GM12878 (cell line): Measurements from ENCODE around the gene STXBP3. TPM values are rescaled to one million over a fixed set of nuclear protein-coding genes. Genes with fewer than 3 reads are reported as not detected.

Source experiments
- ATAC-seq: fragments of 200-7000 bp; cut with Tn5 transposase; 3 replicates; pipeline ENCODE4 v1.9.1; 2020; ENCODE audit warnings: mild to moderate bottlenecking, moderate library complexity
- BruUV-seq: library from RNA; stranded (reverse); fragments of 400-500 nt; replicated peaks from 2 replicates; lab custom pipeline; 2021; lab: Mats Ljungman, UMichigan
- CTCF ChIA-PET: fragments of 300-600 bp; sonication (Branson Sonifier 250); formaldehyde crosslinking; extraction: SDS; loops from one replicate; lab custom pipeline; 2021; ENCODE audit warnings: inconsistent platforms; lab: Yijun Ruan, JAX
- POLR2A ChIA-PET: fragments of 350-600 bp; formaldehyde crosslinking; extraction: SDS; loops from one replicate; lab custom pipeline; 2021; ENCODE audit warnings: inconsistent platforms; lab: Charles Lee
- RAD21 ChIA-PET: fragments of 300-600 bp; sonication (Branson Sonifier 250); formaldehyde crosslinking; loops from one replicate; lab custom pipeline; 2023; ENCODE audit warnings: antibody characterized with exemption; ENCODE audit not compliant: unreplicated experiment; lab: Charles Lee
- SMC1A ChIA-PET: fragments of 300-600 bp; sonication (Branson Sonifier 250); formaldehyde crosslinking; loops from one replicate; lab custom pipeline; 2023; ENCODE audit not compliant: unreplicated experiment, uncharacterized antibody; lab: Charles Lee
- DNase-seq: peaks from one replicate; pipeline ENCODE4 v3.0.0-alpha.2; 2011; ENCODE audit warnings: low read depth, low spot score
- FAIRE-seq: peaks from 3 replicates; lab custom pipeline; 2011; peaks lifted over from hg19 to GRCh38; lab: Jason Lieb, UNC
- H2AFZ ChIP-seq: 2 replicates; pipeline ENCODE4 v1.6.0; 2011; ENCODE audit warnings: low read depth, low read length, control low read depth; ENCODE audit not compliant: control insufficient read depth
- H3K27ac ChIP-seq: 2 replicates; pipeline ENCODE4 v1.5.1; 2011; ENCODE audit warnings: control low read depth; ENCODE audit not compliant: control insufficient read depth, insufficient read depth
- H3K27me3 ChIP-seq, 2 experiments: replicated peaks in 1 of 2; 2 replicates each; pipeline versions ENCODE4 v1.6.0 to v1.6.1; 2011; ENCODE audit warnings: low read length in 1 of 2; ENCODE audit not compliant: control insufficient read depth in 2 of 2, insufficient read depth in 2 of 2
- H3K36me3 ChIP-seq, 2 experiments: 2 replicates each; pipeline ENCODE4 v1.5.1; 2011; ENCODE audit warnings: low read length in 1 of 2; ENCODE audit not compliant: control insufficient read depth in 2 of 2, insufficient read depth in 2 of 2
- H3K4me1 ChIP-seq: 2 replicates; pipeline ENCODE4 v1.6.1; 2011; ENCODE audit warnings: mild to moderate bottlenecking, low read length, moderate library complexity, mixed read lengths; ENCODE audit not compliant: control insufficient read depth, insufficient read depth
- H3K4me2 ChIP-seq: 2 replicates; pipeline ENCODE4 v1.6.0; 2011; ENCODE audit warnings: control low read depth; ENCODE audit not compliant: control insufficient read depth, insufficient read depth
- H3K4me3 ChIP-seq: fragments of 200-600 bp; sonication (generic); 2 replicates; pipeline ENCODE4 v1.5.1; 2016
- H3K79me2 ChIP-seq: 2 replicates; pipeline ENCODE4 v1.6.0; 2011; ENCODE audit warnings: low read length; ENCODE audit not compliant: control insufficient read depth, insufficient read depth
- H3K9ac ChIP-seq: 2 replicates; pipeline ENCODE4 v1.8.0; 2011; ENCODE audit warnings: low read length, control low read depth, mixed read lengths; ENCODE audit not compliant: control insufficient read depth, insufficient read depth
- H3K9me3 ChIP-seq: replicated peaks from 3 replicates; pipeline ENCODE4 v1.5.1; 2011; ENCODE audit warnings: mild to moderate bottlenecking, low read length; ENCODE audit not compliant: control insufficient read depth, insufficient read depth
- H4K20me1 ChIP-seq: 2 replicates; pipeline ENCODE4 v1.6.0; 2011; ENCODE audit not compliant: control insufficient read depth, insufficient read depth
- CEBPB ChIP-seq, 2 experiments: fragments of 150-350 bp in 1 of 2; IDR thresholded peaks; 2 replicates each; pipeline ENCODE4 v1.6.1; 2012 to 2014; ENCODE audit warnings: low read depth in 2 of 2, low read length in 2 of 2, borderline replicate concordance in 1 of 2, inconsistent platforms in 1 of 2
- HCFC1 ChIP-seq: fragments of 150-350 bp; IDR thresholded peaks from 2 replicates; pipeline ENCODE4 v1.6.1; 2014; ENCODE audit warnings: low read length
- HDGF ChIP-seq: fragments of 450-650 bp; IDR thresholded peaks from 2 replicates; pipeline ENCODE4 v1.6.1; 2016; ENCODE audit warnings: antibody characterized with exemption
- KDM1A ChIP-seq: fragments of 200-600 bp; sonication (generic); IDR thresholded peaks from 2 replicates; pipeline ENCODE4 v1.6.1; 2016; ENCODE audit warnings: borderline replicate concordance
- MEF2A ChIP-seq: IDR thresholded peaks from 2 replicates; pipeline ENCODE4 v1.6.1; 2011; ENCODE audit warnings: low read depth, mild to moderate bottlenecking, low read length, moderate library complexity; ENCODE audit not compliant: insufficient read depth
- NBN ChIP-seq: fragments of 450-650 bp; IDR thresholded peaks from 2 replicates; pipeline ENCODE4 v1.6.1; 2016
- NFYA ChIP-seq: IDR thresholded peaks from 2 replicates; pipeline ENCODE4 v1.6.1; 2011; ENCODE audit warnings: low read depth, mild to moderate bottlenecking, low read length, improper control_type of control experiment, borderline replicate concordance
- NFYB ChIP-seq: IDR thresholded peaks from 2 replicates; pipeline ENCODE4 v1.6.1; 2011; ENCODE audit warnings: low read depth, mild to moderate bottlenecking, low read length, improper control_type of control experiment, moderate library complexity; ENCODE audit not compliant: insufficient read depth
- RUNX3 ChIP-seq: IDR thresholded peaks from 2 replicates; pipeline ENCODE4 v1.6.1; 2012; ENCODE audit warnings: low read length, inconsistent platforms
- SMAD1 ChIP-seq: fragments of 450-650 bp; IDR thresholded peaks from 2 replicates; pipeline ENCODE4 v1.6.1; 2018; ENCODE audit warnings: mild to moderate bottlenecking, low read depth; ENCODE audit not compliant: partially characterized antibody
- SMC3 ChIP-seq: IDR thresholded peaks from 2 replicates; pipeline ENCODE4 v1.6.1; 2011; ENCODE audit warnings: low read length, improper control_type of control experiment, borderline replicate concordance
- TCF12 ChIP-seq: IDR thresholded peaks from 2 replicates; pipeline ENCODE4 v1.6.1; 2011; ENCODE audit warnings: low read depth, mild to moderate bottlenecking, low read length
- WGBS: methylation state at CpG from one replicate; pipeline ENCODE4 v1.1.6; 2016; ENCODE audit warnings: low lambda C conversion rate; ENCODE audit not compliant: insufficient replicate concordance, insufficient coverage; ENCODE audit errors: missing lambda C conversion rate; 5-methylcytosine and 5-hydroxymethylcytosine counted together
- in situ Hi-C: fragments of 300-500 bp; cut with MboI; formaldehyde crosslinking; loops from 9 replicates; pipeline ENCODE4 v1.14.3; 2018; ENCODE audit warnings: mixed read lengths
- intact Hi-C: fragments of 100-400 bp; cut with micrococcal nuclease; formaldehyde crosslinking; loops from one replicate; pipeline ENCODE4 v1.14.2; 2022; ENCODE audit not compliant: unreplicated experiment
- polyA plus RNA-seq, 11 experiments: library from polyadenylated mRNA; depleted of rRNA in 4 of 11; unstranded in 6 of 11; stranded (reverse) in 5 of 11; fragments of >200 nt; fragmentation: Nextera tagmentation in 4 of 11; fragmentation: Illumina TruSeq in 1 of 11; extraction: Ambion mirVana in 4 of 11; extraction: Trizol in 1 of 11; gene quantifications; 1 replicate in 1 of 11; 2 replicates in 10 of 11; pipeline versions ENCODE4 v1.2.1 to v1.2.3, GENCODE V29; 2011 to 2016; ENCODE audit warnings: inconsistent platforms in 2 of 11, missing spikeins in 2 of 11, low read depth in 1 of 11
- total RNA-seq, 4 experiments: library from RNA; depleted of rRNA in 3 of 4; stranded (reverse); fragments of >200 nt in 3 of 4; fragmentation: Illumina TruSeq in 1 of 4; extraction: Trizol in 1 of 4; gene quantifications; 2 replicates each; pipeline versions ENCODE4 v1.2.1 to v1.2.3, GENCODE V29; 2013 to 2021
- TF ChIP-seq, protein P1 (sequence below): IDR thresholded peaks from 2 replicates; pipeline ENCODE4 v1.6.1; 2011; ENCODE audit warnings: mild to moderate bottlenecking, low read depth, low read length, moderate library complexity; ENCODE audit not compliant: insufficient replicate concordance
- TF ChIP-seq, protein P2 (sequence below): IDR thresholded peaks from 2 replicates; pipeline ENCODE4 v1.6.1; 2012; ENCODE audit warnings: low read length, inconsistent platforms
- TF ChIP-seq, protein P3 (sequence below): IDR thresholded peaks from 2 replicates; pipeline ENCODE4 v1.6.1; 2012; ENCODE audit warnings: improper control_type of control experiment, low read depth, low read length; ENCODE audit not compliant: insufficient replicate concordance

STXBP3 gene
- total and polyA plus RNA-seq, 10 of the 15 experiments (the other 5 are each of a cell fraction or from before 2014, with no cell fraction given): 19.6 to 35.1 (median 27.3) TPM

DNA sequence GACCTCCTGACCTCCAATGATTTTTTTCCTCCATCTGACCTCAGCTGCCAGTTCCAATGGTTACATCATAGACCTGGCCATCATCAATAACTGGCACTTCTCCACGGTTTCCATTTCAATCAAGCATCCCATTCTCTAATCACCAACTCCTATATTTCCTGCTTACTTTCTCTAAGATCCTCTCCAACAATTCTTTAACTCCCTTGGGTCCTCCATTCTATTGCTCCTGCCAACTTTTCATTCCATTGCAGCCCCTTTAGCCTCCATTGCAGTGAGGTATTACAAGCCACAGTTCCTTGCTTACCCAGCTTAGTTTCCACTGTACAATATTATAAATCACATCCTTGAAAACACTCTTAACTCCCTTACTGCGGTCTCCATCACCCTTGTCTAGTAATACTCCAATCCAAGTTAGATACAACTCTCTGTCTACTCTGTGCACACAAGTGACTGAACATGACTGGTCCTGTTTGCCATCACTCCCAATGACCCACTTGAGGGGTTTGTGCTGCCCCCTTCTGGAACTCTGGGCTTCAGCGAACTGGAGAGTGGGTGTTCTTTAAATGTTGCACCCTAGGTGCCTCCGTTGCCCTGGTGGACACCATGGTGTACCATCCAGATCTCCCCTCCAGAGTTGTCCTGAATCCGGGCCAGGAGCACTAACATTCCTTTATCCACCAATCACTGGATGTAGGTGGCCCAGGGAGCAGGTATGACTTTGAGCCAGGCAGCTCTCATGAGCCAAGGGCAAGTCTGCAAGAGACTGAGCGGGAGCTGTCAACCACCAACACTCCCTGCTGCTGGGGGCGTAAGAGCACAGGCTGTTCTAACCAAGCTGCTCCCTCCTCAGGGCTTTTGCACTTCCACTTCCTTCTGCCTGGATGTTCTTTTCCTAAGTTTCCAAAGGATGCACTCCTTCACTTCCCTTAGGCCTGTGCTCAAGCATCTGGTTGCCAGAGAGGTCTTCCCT lies 37.5 kb upstream of the STXBP3 start (continued):
- TF ChIP-seq, protein P1, sequence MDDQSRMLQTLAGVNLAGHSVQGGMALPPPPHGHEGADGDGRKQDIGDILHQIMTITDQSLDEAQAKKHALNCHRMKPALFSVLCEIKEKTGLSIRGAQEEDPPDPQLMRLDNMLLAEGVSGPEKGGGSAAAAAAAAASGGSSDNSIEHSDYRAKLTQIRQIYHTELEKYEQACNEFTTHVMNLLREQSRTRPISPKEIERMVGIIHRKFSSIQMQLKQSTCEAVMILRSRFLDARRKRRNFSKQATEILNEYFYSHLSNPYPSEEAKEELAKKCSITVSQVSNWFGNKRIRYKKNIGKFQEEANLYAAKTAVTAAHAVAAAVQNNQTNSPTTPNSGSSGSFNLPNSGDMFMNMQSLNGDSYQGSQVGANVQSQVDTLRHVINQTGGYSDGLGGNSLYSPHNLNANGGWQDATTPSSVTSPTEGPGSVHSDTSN: peak; percentile 27
- TF ChIP-seq NFYA (no peak), KDM1A (no peak), NFYB (no peak), NBN (no peak), RUNX3 (no peak), SMC3 (peak; percentile 36; the same call in 1 of the 2 replicates), HCFC1 (no peak)
- TF ChIP-seq, protein P2, sequence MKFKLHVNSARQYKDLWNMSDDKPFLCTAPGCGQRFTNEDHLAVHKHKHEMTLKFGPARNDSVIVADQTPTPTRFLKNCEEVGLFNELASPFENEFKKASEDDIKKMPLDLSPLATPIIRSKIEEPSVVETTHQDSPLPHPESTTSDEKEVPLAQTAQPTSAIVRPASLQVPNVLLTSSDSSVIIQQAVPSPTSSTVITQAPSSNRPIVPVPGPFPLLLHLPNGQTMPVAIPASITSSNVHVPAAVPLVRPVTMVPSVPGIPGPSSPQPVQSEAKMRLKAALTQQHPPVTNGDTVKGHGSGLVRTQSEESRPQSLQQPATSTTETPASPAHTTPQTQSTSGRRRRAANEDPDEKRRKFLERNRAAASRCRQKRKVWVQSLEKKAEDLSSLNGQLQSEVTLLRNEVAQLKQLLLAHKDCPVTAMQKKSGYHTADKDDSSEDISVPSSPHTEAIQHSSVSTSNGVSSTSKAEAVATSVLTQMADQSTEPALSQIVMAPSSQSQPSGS: no peak

- ATAC-seq: no peak
- no peaks in the 10 kb centered on the region for H4K20me1 ChIP-seq
- ChIA-PET SMC1A (interaction anchor here (1.0 kb wide), 1 partner anchor 41 kb away, joined by 3 read pairs; no protein-coding TSS in a partner anchor), CTCF (no interaction called here), RAD21 (no interaction called here), POLR2A (no interaction called here)
- no peaks in the 10 kb centered on the region for H3K4me1 ChIP-seq
- no peaks in the 10 kb centered on the region for H3K79me2 ChIP-seq
- no peak within 1 kb of the TSS for H2AFZ ChIP-seq
- in situ Hi-C loops (no loop called here), intact Hi-C loops (no loop called here)
- no peak within 1 kb of the TSS for H3K4me2 ChIP-seq
- no peaks in the 10 kb centered on the region for H3K36me3 ChIP-seq
- no peaks in the 10 kb centered on the region for H3K9me3 ChIP-seq
- BruUV-seq: no TSS peak
- H3K4me3 ChIP-seq: no peak within 1 kb of the TSS
- no peak for DNase-seq
- no peak within 1 kb of the TSS for H3K27ac ChIP-seq
- H3K27me3 ChIP-seq: no peaks in the 10 kb centered on the region; a peak in 2 of 4 replicates
- H3K9ac ChIP-seq: no peak within 1 kb of the TSS
- WGBS: 28% methylated on average over 8 of the region's 9 CpGs
- no peak for FAIRE-seq
- TF ChIP-seq MEF2A (no peak), SMAD1 (no peak), TCF12 (no peak), CEBPB (IDR thresholded peaks at IDR 0.05; ENCODE audit: borderline replicate concordance in 1 of 2, low read depth in 2 of 2, low read length in 2 of 2) (no peak), HDGF (no peak)
- TF ChIP-seq, protein P3, sequence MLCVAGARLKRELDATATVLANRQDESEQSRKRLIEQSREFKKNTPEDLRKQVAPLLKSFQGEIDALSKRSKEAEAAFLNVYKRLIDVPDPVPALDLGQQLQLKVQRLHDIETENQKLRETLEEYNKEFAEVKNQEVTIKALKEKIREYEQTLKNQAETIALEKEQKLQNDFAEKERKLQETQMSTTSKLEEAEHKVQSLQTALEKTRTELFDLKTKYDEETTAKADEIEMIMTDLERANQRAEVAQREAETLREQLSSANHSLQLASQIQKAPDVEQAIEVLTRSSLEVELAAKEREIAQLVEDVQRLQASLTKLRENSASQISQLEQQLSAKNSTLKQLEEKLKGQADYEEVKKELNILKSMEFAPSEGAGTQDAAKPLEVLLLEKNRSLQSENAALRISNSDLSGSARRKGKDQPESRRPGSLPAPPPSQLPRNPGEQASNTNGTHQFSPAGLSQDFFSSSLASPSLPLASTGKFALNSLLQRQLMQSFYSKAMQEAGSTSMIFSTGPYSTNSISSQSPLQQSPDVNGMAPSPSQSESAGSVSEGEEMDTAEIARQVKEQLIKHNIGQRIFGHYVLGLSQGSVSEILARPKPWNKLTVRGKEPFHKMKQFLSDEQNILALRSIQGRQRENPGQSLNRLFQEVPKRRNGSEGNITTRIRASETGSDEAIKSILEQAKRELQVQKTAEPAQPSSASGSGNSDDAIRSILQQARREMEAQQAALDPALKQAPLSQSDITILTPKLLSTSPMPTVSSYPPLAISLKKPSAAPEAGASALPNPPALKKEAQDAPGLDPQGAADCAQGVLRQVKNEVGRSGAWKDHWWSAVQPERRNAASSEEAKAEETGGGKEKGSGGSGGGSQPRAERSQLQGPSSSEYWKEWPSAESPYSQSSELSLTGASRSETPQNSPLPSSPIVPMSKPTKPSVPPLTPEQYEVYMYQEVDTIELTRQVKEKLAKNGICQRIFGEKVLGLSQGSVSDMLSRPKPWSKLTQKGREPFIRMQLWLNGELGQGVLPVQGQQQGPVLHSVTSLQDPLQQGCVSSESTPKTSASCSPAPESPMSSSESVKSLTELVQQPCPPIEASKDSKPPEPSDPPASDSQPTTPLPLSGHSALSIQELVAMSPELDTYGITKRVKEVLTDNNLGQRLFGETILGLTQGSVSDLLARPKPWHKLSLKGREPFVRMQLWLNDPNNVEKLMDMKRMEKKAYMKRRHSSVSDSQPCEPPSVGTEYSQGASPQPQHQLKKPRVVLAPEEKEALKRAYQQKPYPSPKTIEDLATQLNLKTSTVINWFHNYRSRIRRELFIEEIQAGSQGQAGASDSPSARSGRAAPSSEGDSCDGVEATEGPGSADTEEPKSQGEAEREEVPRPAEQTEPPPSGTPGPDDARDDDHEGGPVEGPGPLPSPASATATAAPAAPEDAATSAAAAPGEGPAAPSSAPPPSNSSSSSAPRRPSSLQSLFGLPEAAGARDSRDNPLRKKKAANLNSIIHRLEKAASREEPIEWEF: no peak
These were observed 33.8 kb upstream of the STXBP3 start, which contains the start of gene FNDC7 for GRCh38 chr1:108712606-108713150. TSS of gene FNDC7 (plus strand) at chr1:108712908. CDS start at chr1:108712934, 26 bp downstream.
